Measurements from ENCODE around the gene GOLGA5. TPM values are rescaled to one million over a fixed set of nuclear protein-coding genes. Genes with fewer than 3 reads are reported as not detected.

The GOLGA5 gene
- total and polyA plus RNA-seq, 2 of the 8 experiments (the other 6 are each of a cell fraction or from before 2014, with no cell fraction given), result 13.0 to 25.4 TPM

DNA sequence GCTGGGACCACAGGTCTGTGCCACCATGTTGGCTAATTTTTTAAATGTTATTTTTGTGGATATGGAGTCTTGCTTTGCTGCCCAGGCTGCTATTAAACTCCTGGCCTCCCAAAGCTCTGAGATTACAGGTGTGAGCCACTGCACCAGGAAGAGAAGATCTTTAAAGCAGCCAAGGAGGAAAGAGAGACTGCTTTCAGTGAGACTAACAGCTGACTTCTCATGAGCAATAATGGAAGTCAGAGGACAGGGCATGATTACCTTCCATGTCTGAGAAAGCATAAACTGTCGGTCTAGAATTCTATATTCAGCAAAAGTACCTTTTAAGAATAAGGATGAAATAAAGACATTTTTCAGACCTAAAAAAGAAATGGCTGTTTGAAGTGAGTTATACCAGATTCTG is 71.6 kb downstream of the GOLGA5 start:
- Histone ChIP-seq H3K27me3 (replicated peaks in 1 of 4; ENCODE audit: control insufficient read depth in 3 of 4, extremely low read depth in 1 of 4, insufficient read depth in 3 of 4, low read length in 3 of 4) (no peaks in the 10 kb centered on the region), H3K9me3 (ENCODE audit: insufficient read depth in 2 of 2, low read depth in 1 of 2, low read length in 1 of 2) (no peaks in the 10 kb centered on the region), H2BK12ac (ENCODE audit: low read depth, low read length) (no peak overlapping the region), H3K18ac (ENCODE audit: extremely low read depth, low read length) (no peak overlapping the region), H3K14ac (ENCODE audit: insufficient read length) (no peak overlapping the region), H3K23ac (ENCODE audit: insufficient read length) (no peak overlapping the region), H3K4me3 (ENCODE audit: extremely low read depth in 1 of 4, insufficient read depth in 2 of 4, low read depth in 3 of 4, low read length in 4 of 4) (no peak overlapping the region), H3K4me1 (replicated peaks in 1 of 4; ENCODE audit: control insufficient read depth in 3 of 4, insufficient read depth in 4 of 4, low read length in 3 of 4) (no peaks in the 10 kb centered on the region; a peak in 1 of 7 replicates), H4K8ac (ENCODE audit: extremely low read depth, insufficient read depth, low read length) (no peak overlapping the region), H2BK120ac (replicated peaks; ENCODE audit: low read depth, low read length) (no peak overlapping the region), H4K5ac (ENCODE audit: insufficient read length, low read depth, low read length) (no peak overlapping the region), H3K79me1 (ENCODE audit: low read depth, low read length) (no peaks in the 10 kb centered on the region), H2AK5ac (ENCODE audit: low read depth, low read length) (no peak overlapping the region), H3K9ac (replicated peaks in 1 of 4; ENCODE audit: extremely low read depth in 1 of 4, low read depth in 3 of 4, low read length in 3 of 4) (no peak overlapping the region), H2BK15ac (ENCODE audit: low read length) (no peak overlapping the region), H3K4me2 (ENCODE audit: insufficient read depth in 1 of 2, low read depth in 2 of 2, low read length in 2 of 2) (no peak overlapping the region), H3K23me2 (ENCODE audit: low read depth, low read length) (no peaks in the 10 kb centered on the region), H3K79me2 (ENCODE audit: control insufficient read depth in 1 of 2, insufficient read depth in 2 of 2, low read length in 2 of 2) (no peaks in the 10 kb centered on the region), H2BK20ac (ENCODE audit: low read length) (no peak overlapping the region), H3K56ac (replicated peaks; ENCODE audit: insufficient read length, low read depth, low read length) (no peak overlapping the region), H4K91ac (replicated peaks; ENCODE audit: insufficient read length, low read length) (no peak overlapping the region), H3K4ac (replicated peaks; ENCODE audit: insufficient read length, low read depth, low read length) (no peak overlapping the region), H2BK5ac (ENCODE audit: low read depth, low read length) (no peak overlapping the region), H3K36me3 (ENCODE audit: control insufficient read depth in 2 of 4, insufficient read depth in 4 of 4, low read length in 3 of 4) (no peaks in the 10 kb centered on the region), H2AFZ (ENCODE audit: low read length) (no peak overlapping the region), H3K27ac (ENCODE audit: low read depth, low read length) (no peak overlapping the region), H4K20me1 (replicated peaks in 1 of 2; ENCODE audit: control insufficient read depth in 1 of 2, insufficient read depth in 2 of 2, low read length in 2 of 2) (no peaks in the 10 kb centered on the region)
- WGBS, 2 experiments (ENCODE audit: extremely low coverage in 1 of 2, insufficient coverage in 1 of 2, insufficient read length in 1 of 2, insufficient replicate concordance in 2 of 2, low coverage in 1 of 2, low lambda C conversion rate in 2 of 2, missing lambda C conversion rate in 1 of 2), result 91% methylated on average over 1 of the region's 1 CpG; no CpG with 5 or more reads in 1 of the 2 experiments
- TF ChIP-seq JUND (IDR thresholded peaks at IDR 0.05; ENCODE audit: low read length) (no peak), HDAC2 (IDR thresholded peaks at IDR 0.05; ENCODE audit: borderline replicate concordance in 1 of 2, low read depth in 2 of 2, low read length in 2 of 2) (no peak), BRCA1 (IDR thresholded peaks at IDR 0.05; ENCODE audit: low read depth, low read length) (no peak), TAF7 (optimal IDR thresholded peaks at IDR 0.05; ENCODE audit: borderline replicate concordance, low read depth, low read length) (no peak), RFX5 (IDR thresholded peaks at IDR 0.05; ENCODE audit: borderline replicate concordance, low read depth, low read length) (no peak), EGR1 (IDR thresholded peaks at IDR 0.05; ENCODE audit: borderline replicate concordance, low read depth, low read length) (no peak), CBX5 (IDR thresholded peaks at IDR 0.05; ENCODE audit: low read depth, low read length) (no peak), PHF8 (conservative IDR thresholded peaks at IDR 0.05; ENCODE audit: low read depth, low read length) (no peak), SIN3A (conservative IDR thresholded peaks at IDR 0.05 in 1 of 2, IDR thresholded peaks at IDR 0.05 in 1 of 2; ENCODE audit: low read depth in 1 of 2, low read length in 2 of 2) (no peak), NRF1 (IDR thresholded peaks at IDR 0.05; ENCODE audit: low read depth, low read length) (no peak)
- TF ChIP-seq, protein P1, sequence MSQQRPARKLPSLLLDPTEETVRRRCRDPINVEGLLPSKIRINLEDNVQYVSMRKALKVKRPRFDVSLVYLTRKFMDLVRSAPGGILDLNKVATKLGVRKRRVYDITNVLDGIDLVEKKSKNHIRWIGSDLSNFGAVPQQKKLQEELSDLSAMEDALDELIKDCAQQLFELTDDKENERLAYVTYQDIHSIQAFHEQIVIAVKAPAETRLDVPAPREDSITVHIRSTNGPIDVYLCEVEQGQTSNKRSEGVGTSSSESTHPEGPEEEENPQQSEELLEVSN (IDR thresholded peaks at IDR 0.05), result no peak
- ChIA-PET CTCF (ENCODE audit: partially characterized antibody) (interaction anchor here (0.5 to 1.3 kb wide), 2 partner anchors 15 to 312 kb away, joined by 3 read pairs; no protein-coding TSS in a partner anchor), POLR2A (ENCODE audit: partially characterized antibody) (no interaction called here)
- DNase-seq (ENCODE audit: low read depth in 1 of 2, low spot score in 2 of 2), result no peak
- no peak for FAIRE-seq
